PC-3 (cell line): ENCODE measurements around the gene LAG3. TPM values are rescaled to one million over a fixed set of nuclear protein-coding genes. Genes with fewer than 3 reads are reported as not detected.
A peak's percentile ranks its signal among the peaks of the same experiment; 100 is the strongest.

Experiments
- ATAC-seq: fragments of 200-7000 bp; cut with Tn5 transposase; 2 replicates; pipeline ENCODE4 v1.9.1; 2020; ENCODE audit warnings: mild to moderate bottlenecking, moderate library complexity
- BruUV-seq: library from RNA; stranded (reverse); fragments of 400-500 nt; replicated peaks from 2 replicates; lab custom pipeline; 2021; lab: Mats Ljungman, UMichigan
- CTCF ChIA-PET: fragments of 300-600 bp; sonication (Branson Sonifier 250); formaldehyde crosslinking; loops from one replicate; lab custom pipeline; 2022; ENCODE audit warnings: antibody characterized with exemption; lab: Charles Lee
- POLR2A ChIA-PET: fragments of 300-600 bp; sonication (Branson Sonifier 250); formaldehyde crosslinking; loops from one replicate; lab custom pipeline; 2022; ENCODE audit warnings: antibody characterized with exemption; ENCODE audit not compliant: unreplicated experiment; lab: Charles Lee
- DNase-seq: peaks from one replicate; pipeline ENCODE4 v3.0.0-alpha.2; 2015
- H2AFZ ChIP-seq: fragments of 300-600 bp; sonication (generic); 2 replicates; pipeline ENCODE4 v1.6.0; 2016; ENCODE audit warnings: antibody characterized with exemption, low read length
- H3F3A ChIP-seq: fragments of 300-600 bp; sonication (generic); one replicate; pipeline ENCODE4 v1.6.0; 2017; ENCODE audit warnings: antibody characterized with exemption, low read length, control low read depth, mild to moderate bottlenecking; ENCODE audit not compliant: unreplicated experiment
- H3K27ac ChIP-seq: fragments of 300-600 bp; sonication (generic); 2 replicates; pipeline ENCODE4 v1.5.1; 2016; ENCODE audit warnings: mild to moderate bottlenecking, low read length
- H3K27me3 ChIP-seq: fragments of 300-600 bp; sonication (generic); 2 replicates; pipeline ENCODE4 v1.6.1; 2016; ENCODE audit warnings: low read length, mixed read lengths
- H3K36me3 ChIP-seq: fragments of 300-600 bp; sonication (generic); 2 replicates; pipeline ENCODE4 v1.6.1; 2016; ENCODE audit warnings: low read depth, mixed run types, low read length, mixed read lengths
- H3K4me1 ChIP-seq: fragments of 300-600 bp; sonication (generic); 2 replicates; pipeline ENCODE4 v1.5.1; 2016; ENCODE audit warnings: low read length; ENCODE audit not compliant: insufficient read depth
- H3K4me2 ChIP-seq: fragments of 300-600 bp; sonication (generic); 2 replicates; pipeline ENCODE4 v1.6.0; 2016; ENCODE audit warnings: low read length
- H3K4me3 ChIP-seq: fragments of 300-600 bp; sonication (generic); 2 replicates; pipeline ENCODE4 v1.5.1; 2016; ENCODE audit warnings: mild to moderate bottlenecking, low read length, mixed read lengths
- H3K79me2 ChIP-seq: fragments of 300-600 bp; sonication (generic); 2 replicates; pipeline ENCODE4 v1.6.1; 2017; ENCODE audit warnings: low read length, mixed read lengths
- H3K9ac ChIP-seq: fragments of 300-600 bp; sonication (generic); 2 replicates; pipeline ENCODE4 v1.6.0; 2016; ENCODE audit warnings: mild to moderate bottlenecking, low read length
- H3K9me2 ChIP-seq: fragments of 300-600 bp; sonication (generic); replicated peaks from 2 replicates; pipeline ENCODE4 v1.6.1; 2016; ENCODE audit warnings: mixed run types, low read length, mixed read lengths
- H3K9me3 ChIP-seq: fragments of 300-600 bp; sonication (generic); 2 replicates; pipeline ENCODE4 v1.6.1; 2016; ENCODE audit warnings: low read length, mixed read lengths
- H4K20me1 ChIP-seq: fragments of 300-600 bp; sonication (generic); 2 replicates; pipeline ENCODE4 v1.6.1; 2016; ENCODE audit warnings: low read length, mixed read lengths
- EZH2 ChIP-seq: fragments of 300-600 bp; sonication (generic); IDR thresholded peaks from one replicate; pipeline ENCODE4 v1.6.1; 2017; ENCODE audit warnings: antibody characterized with exemption, mild to moderate bottlenecking, low read length; ENCODE audit not compliant: unreplicated experiment
- EZH2phosphoT487 ChIP-seq: fragments of 300-600 bp; sonication (generic); IDR thresholded peaks from 2 replicates; pipeline ENCODE4 v1.6.1; 2018; ENCODE audit warnings: mild to moderate bottlenecking, antibody characterized with exemption, low read length, borderline replicate concordance
- intact Hi-C: fragments of 100-400 bp; cut with micrococcal nuclease; formaldehyde crosslinking; loops from 2 replicates; pipeline ENCODE4 v1.9.0; 2023
- total RNA-seq: library from RNA; depleted of rRNA; stranded (reverse); fragments of >200 nt; gene quantifications from 2 replicates; pipeline ENCODE4 v1.2.3, GENCODE V29; 2014
- TF ChIP-seq, protein P1 (sequence below): fragments of 300-600 bp; sonication (generic); conservative IDR thresholded peaks from 2 replicates; pipeline ENCODE4 v1.5.1; 2017; ENCODE audit warnings: antibody characterized with exemption, low read depth, mild to moderate bottlenecking, low read length

LAG3 gene
- total RNA-seq, 1 experiment from 2014 or later, result 0.58 TPM

- H3K9me3 ChIP-seq, result no peaks in the 10 kb centered on the region
- no peaks in the 10 kb centered on the region for H3F3A ChIP-seq
- no peaks in the 10 kb centered on the region for H3K9me2 ChIP-seq
- no peak overlapping the region for H3K27ac ChIP-seq
- ATAC-seq (no peak), DNase-seq (no peak)
- BruUV-seq, result TSS peak; percentile 83
- no peak overlapping the region for H3K4me3 ChIP-seq
- H3K4me1 ChIP-seq, result peaks cover 21% of the 10 kb centered on the region
- no peak overlapping the region for H3K4me2 ChIP-seq
- TF ChIP-seq EZH2phosphoT487 (no peak), EZH2 (no peak)
- TF ChIP-seq, protein P1, sequence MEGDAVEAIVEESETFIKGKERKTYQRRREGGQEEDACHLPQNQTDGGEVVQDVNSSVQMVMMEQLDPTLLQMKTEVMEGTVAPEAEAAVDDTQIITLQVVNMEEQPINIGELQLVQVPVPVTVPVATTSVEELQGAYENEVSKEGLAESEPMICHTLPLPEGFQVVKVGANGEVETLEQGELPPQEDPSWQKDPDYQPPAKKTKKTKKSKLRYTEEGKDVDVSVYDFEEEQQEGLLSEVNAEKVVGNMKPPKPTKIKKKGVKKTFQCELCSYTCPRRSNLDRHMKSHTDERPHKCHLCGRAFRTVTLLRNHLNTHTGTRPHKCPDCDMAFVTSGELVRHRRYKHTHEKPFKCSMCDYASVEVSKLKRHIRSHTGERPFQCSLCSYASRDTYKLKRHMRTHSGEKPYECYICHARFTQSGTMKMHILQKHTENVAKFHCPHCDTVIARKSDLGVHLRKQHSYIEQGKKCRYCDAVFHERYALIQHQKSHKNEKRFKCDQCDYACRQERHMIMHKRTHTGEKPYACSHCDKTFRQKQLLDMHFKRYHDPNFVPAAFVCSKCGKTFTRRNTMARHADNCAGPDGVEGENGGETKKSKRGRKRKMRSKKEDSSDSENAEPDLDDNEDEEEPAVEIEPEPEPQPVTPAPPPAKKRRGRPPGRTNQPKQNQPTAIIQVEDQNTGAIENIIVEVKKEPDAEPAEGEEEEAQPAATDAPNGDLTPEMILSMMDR, result no peak
- H4K20me1 ChIP-seq, result no peaks in the 10 kb centered on the region; the same call in 1 of the 2 replicates
- POLR2A ChIA-PET, result no interaction called here
- H3K9ac ChIP-seq, result no peak overlapping the region
- H3K27me3 ChIP-seq, result no peaks in the 10 kb centered on the region
- peaks cover 27% of the 10 kb centered on the region for H3K79me2 ChIP-seq
- CTCF ChIA-PET, result no interaction called here
- intact Hi-C loops, result no loop called here
- H3K36me3 ChIP-seq, result no peaks in the 10 kb centered on the region
- no peak overlapping the region for H2AFZ ChIP-seq
These were observed 2.2 kb upstream of the LAG3 start for GRCh38 chr12:6770094-6770493.

DNA sequence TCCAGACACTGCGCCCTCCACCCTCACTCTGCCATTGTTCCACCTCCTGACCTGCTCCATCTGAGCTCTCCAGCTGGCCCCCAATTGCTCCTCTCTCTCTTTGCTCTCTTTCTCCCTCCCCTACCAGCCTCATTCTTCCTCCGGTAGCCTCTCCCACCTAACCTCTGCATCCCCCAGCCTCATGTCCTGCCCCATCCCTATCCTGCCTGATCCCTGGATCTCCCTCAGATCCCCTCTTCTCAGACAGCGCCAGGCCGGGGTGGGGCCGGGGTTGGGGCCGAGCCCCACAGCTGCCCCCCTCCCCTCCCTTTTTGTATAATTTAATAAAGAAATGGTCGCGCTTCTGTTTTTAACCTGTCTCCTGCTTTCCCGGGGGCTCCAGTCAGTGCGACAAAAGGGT is 1.7 kb upstream of the LAG3 start:
- Histone ChIP-seq H3K9me2 (no peaks in the 10 kb centered on the region), H3K27ac (no peak overlapping the region), H3K4me1 (peaks cover 15% of the 10 kb centered on the region), H3K4me3 (no peak overlapping the region), H4K20me1 (no peaks in the 10 kb centered on the region; the same call in 1 of the 2 replicates), H3K9me3 (no peaks in the 10 kb centered on the region), H3K36me3 (no peaks in the 10 kb centered on the region), H3K4me2 (no peak overlapping the region), H2AFZ (no peak overlapping the region), H3F3A (no peaks in the 10 kb centered on the region), H3K9ac (no peak overlapping the region), H3K27me3 (no peaks in the 10 kb centered on the region), H3K79me2 (peaks cover 27% of the 10 kb centered on the region)
- DNase-seq (no peak), ATAC-seq (no peak)
- CTCF ChIA-PET, result no interaction called here
- POLR2A ChIA-PET, result no interaction called here
- TF ChIP-seq EZH2 (no peak), EZH2phosphoT487 (no peak)
- TF ChIP-seq, protein P1, result no peak
- BruUV-seq, result no TSS peak
- intact Hi-C loops, result no loop called here

DNA sequence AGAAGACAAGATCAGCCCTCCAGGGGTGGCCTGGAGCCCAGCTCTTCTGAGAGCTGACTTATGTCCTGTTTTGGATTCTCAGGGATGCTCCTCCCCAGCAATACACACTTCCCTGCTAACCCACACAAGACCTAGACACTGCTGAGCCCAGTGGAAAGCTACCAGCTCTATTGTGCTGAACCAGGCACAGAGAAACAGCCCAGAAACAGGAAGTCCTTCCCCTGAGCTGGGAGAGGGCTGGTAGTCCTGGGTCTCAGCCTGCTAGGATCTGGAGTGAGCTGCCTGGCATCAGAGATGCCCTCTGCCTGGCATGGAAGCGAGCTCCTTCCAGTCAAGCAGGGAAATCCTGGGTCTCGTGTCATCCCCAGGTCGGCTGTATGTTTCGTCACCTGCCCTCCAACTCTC is 1.2 kb upstream of the LAG3 start:
- intact Hi-C loops, result no loop called here
- no TSS peak for BruUV-seq
- H3K4me1 ChIP-seq, result peaks cover 12% of the 10 kb centered on the region
- no peaks in the 10 kb centered on the region for H3K9me3 ChIP-seq
- POLR2A ChIA-PET, result no interaction called here
- H3K9me2 ChIP-seq, result no peaks in the 10 kb centered on the region
- no peaks in the 10 kb centered on the region for H3K27me3 ChIP-seq
- no peaks in the 10 kb centered on the region for H3K36me3 ChIP-seq
- H3K9ac ChIP-seq, result no peak overlapping the region
- H3K79me2 ChIP-seq, result peaks cover 27% of the 10 kb centered on the region
- no peak overlapping the region for H3K4me3 ChIP-seq
- no peaks in the 10 kb centered on the region for H3F3A ChIP-seq
- H4K20me1 ChIP-seq, result no peaks in the 10 kb centered on the region; the same call in 1 of the 2 replicates
- CTCF ChIA-PET, result no interaction called here
- no peak overlapping the region for H3K27ac ChIP-seq
- TF ChIP-seq EZH2phosphoT487, result no peak
- TF ChIP-seq EZH2, result no peak
- TF ChIP-seq, protein P1, result no peak
- DNase-seq, result no peak
- H3K4me2 ChIP-seq, result no peak overlapping the region
- ATAC-seq, result no peak
- no peak overlapping the region for H2AFZ ChIP-seq
